Lung (tissue), 12 donors: ENCODE data around the gene PFDN5. TPM values are rescaled to one million over a fixed set of nuclear protein-coding genes. Genes with fewer than 3 reads are reported as not detected.

Experiments used
- ATAC-seq: fragments of 200-7000 bp; cut with Tn5 transposase; one replicate; pipeline ENCODE4 v1.9.1; 2020; ENCODE audit warnings: moderate number of reproducible peaks; ENCODE audit not compliant: insufficient read depth, low FRiP score
- DNase-seq, 3 donors: peaks; one replicate each; pipeline ENCODE4 v3.0.0-alpha.2; 2013 to 2017
- H3K27ac ChIP-seq, 2 donors: one replicate each; pipeline ENCODE4 v1.5.1; 2013; ENCODE audit warnings: mild to moderate bottlenecking in 2 of 2, moderate library complexity in 2 of 2, control low read depth in 1 of 2, inconsistent platforms in 1 of 2, low read depth in 1 of 2, low read length in 1 of 2
- H3K27me3 ChIP-seq, 3 donors: one replicate each; pipeline ENCODE4 v1.5.1; 2013; ENCODE audit warnings: low read length in 2 of 3; ENCODE audit not compliant: control insufficient read depth in 3 of 3, insufficient read depth in 3 of 3
- H3K36me3 ChIP-seq, 4 donors: one replicate each; pipeline ENCODE4 v1.5.1; 2013; ENCODE audit warnings: low read length in 4 of 4, mild to moderate bottlenecking in 1 of 4, moderate library complexity in 1 of 4; ENCODE audit not compliant: control insufficient read depth in 4 of 4, insufficient read depth in 4 of 4
- H3K4me1 ChIP-seq, 5 donors: one replicate each; pipeline ENCODE4 v1.5.1; 2013; ENCODE audit warnings: low read length in 5 of 5, mild to moderate bottlenecking in 2 of 5, moderate library complexity in 1 of 5; ENCODE audit not compliant: control insufficient read depth in 5 of 5, insufficient read depth in 5 of 5
- H3K4me3 ChIP-seq: one replicate; pipeline ENCODE4 v1.5.1; 2013; ENCODE audit warnings: mild to moderate bottlenecking, control low read depth, moderate library complexity
- H3K9ac ChIP-seq, 2 donors: one replicate each; pipeline ENCODE4 v1.5.1; 2013; ENCODE audit warnings: low read length in 2 of 2, control low read depth in 1 of 2; ENCODE audit not compliant: insufficient read depth in 1 of 2
- H3K9me3 ChIP-seq, 4 donors: one replicate each; pipeline ENCODE4 v1.5.1; 2013; ENCODE audit warnings: low read length in 3 of 4, mild to moderate bottlenecking in 1 of 4, moderate library complexity in 1 of 4; ENCODE audit not compliant: control insufficient read depth in 4 of 4, insufficient read depth in 3 of 4
- WGBS, 2 donors: extraction: QIAGEN DNeasy Blood & Tissue Kit; methylation state at CpG; one replicate each; pipeline ENCODE4 v1.1.7; 2013; 5-methylcytosine and 5-hydroxymethylcytosine counted together
- polyA plus RNA-seq, 2 donors: library from polyadenylated mRNA; stranded (reverse); fragments of 200-250 nt; gene quantifications; one replicate each; pipeline ENCODE4 v1.2.1, GENCODE V29; 2013
- total RNA-seq, 2 donors: library from RNA; depleted of rRNA in 1 of 2; stranded (reverse); fragments of >200 nt in 1 of 2; gene quantifications; one replicate each; pipeline ENCODE4 v1.2.1, GENCODE V29; 2014 to 2021
- TF ChIP-seq, protein P1 (sequence below): IDR thresholded peaks from 2 replicates; pipeline ENCODE4 v1.5.1; 2012; ENCODE audit warnings: mild to moderate bottlenecking; ENCODE audit errors: control extremely low read depth, extremely low read depth
- donor health status: control.
- donor health status: control.
- donor health status: Bipolar disorder and iron deficiency.
- donor health status: healthy.
- donor health status: DM: yes; HTN: yes; CAD: no.

Gene PFDN5
- total and polyA plus RNA-seq, 4 donors, result 351 to 1,722 (median 505) TPM

DNA sequence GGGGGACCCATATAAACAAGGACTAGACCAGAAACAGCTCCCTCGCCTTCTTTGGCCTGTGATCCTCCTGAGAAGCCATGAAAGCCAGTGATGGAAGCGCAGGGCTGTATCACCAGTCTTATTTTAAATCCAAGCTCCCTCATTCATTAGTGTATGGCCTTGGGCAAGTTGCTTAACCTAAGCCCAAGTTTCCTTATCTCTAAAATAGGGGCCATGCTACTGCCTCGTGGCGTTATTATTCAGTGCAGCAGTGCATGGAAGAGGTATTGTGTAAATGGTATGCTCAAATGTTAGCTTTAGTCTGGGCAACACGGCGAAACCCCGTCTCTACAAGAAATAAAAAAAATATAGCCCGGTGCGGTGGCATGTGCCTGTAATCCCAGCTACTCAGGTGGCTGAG lies 17.4 kb upstream of the PFDN5 start:
- DNase-seq, result no peak

DNA sequence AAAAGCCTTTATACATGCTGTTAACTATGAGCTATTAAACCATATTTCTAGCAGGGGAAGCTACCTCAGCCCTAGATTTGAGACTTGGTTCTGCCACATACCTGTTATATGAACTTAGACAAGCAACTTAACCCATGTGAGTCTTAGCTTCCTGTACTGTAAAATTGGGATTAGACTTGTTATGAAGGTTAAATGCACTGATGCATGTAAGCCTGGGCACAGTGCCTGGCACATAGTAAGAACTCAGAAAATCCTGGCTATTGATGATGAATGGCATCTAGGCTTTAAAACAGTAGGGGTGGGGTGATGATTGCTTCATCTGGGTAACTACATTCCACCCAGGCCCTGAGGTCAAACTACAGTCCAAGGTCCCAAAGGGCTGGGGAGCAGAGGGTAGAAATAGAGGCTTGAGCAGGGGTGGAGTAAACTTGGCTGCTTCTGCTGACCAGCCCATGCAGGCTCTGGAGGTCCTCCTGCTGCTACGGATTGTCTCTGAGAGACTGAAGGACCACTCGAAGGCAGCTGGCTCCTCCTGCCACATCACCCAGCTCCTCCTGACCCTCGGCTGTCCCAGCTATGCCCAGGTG lies 16.0 kb upstream of the PFDN5 start:
- WGBS, 2 donors, result 89 to 97% methylated on average over 3 of the region's 3 CpGs
- DNase-seq, result no peak
- H3K9ac ChIP-seq, result no peak overlapping the region
- H3K9me3 ChIP-seq, result no peaks in the 10 kb centered on the region
- H3K27me3 ChIP-seq, result no peaks in the 10 kb centered on the region
- TF ChIP-seq, protein P1, sequence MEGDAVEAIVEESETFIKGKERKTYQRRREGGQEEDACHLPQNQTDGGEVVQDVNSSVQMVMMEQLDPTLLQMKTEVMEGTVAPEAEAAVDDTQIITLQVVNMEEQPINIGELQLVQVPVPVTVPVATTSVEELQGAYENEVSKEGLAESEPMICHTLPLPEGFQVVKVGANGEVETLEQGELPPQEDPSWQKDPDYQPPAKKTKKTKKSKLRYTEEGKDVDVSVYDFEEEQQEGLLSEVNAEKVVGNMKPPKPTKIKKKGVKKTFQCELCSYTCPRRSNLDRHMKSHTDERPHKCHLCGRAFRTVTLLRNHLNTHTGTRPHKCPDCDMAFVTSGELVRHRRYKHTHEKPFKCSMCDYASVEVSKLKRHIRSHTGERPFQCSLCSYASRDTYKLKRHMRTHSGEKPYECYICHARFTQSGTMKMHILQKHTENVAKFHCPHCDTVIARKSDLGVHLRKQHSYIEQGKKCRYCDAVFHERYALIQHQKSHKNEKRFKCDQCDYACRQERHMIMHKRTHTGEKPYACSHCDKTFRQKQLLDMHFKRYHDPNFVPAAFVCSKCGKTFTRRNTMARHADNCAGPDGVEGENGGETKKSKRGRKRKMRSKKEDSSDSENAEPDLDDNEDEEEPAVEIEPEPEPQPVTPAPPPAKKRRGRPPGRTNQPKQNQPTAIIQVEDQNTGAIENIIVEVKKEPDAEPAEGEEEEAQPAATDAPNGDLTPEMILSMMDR, result no peak
- H3K4me1 ChIP-seq, result no peaks in the 10 kb centered on the region
- H3K36me3 ChIP-seq, result peaks cover 0 to 17% (median 7%) of the 10 kb centered on the region in 4 donors
- no peak overlapping the region for H3K4me3 ChIP-seq
- ATAC-seq, result no peak
- no peak overlapping the region for H3K27ac ChIP-seq

More for the DNA sequence above, 17.4 kb upstream of the PFDN5 start:
- WGBS, 2 donors, result 95 to 97% methylated on average over 9 of the region's 9 CpGs
- H3K27me3 ChIP-seq, result no peaks in the 10 kb centered on the region
- no peaks in the 10 kb centered on the region for H3K9me3 ChIP-seq
- ATAC-seq, result no peak
- no peak overlapping the region for H3K4me3 ChIP-seq
- H3K36me3 ChIP-seq, result peaks cover 0 to 14% (median 7%) of the 10 kb centered on the region in 4 donors
- no peaks in the 10 kb centered on the region for H3K4me1 ChIP-seq
- TF ChIP-seq, protein P1, result no peak
- no peak overlapping the region for H3K9ac ChIP-seq
- H3K27ac ChIP-seq, result no peak overlapping the region

DNA sequence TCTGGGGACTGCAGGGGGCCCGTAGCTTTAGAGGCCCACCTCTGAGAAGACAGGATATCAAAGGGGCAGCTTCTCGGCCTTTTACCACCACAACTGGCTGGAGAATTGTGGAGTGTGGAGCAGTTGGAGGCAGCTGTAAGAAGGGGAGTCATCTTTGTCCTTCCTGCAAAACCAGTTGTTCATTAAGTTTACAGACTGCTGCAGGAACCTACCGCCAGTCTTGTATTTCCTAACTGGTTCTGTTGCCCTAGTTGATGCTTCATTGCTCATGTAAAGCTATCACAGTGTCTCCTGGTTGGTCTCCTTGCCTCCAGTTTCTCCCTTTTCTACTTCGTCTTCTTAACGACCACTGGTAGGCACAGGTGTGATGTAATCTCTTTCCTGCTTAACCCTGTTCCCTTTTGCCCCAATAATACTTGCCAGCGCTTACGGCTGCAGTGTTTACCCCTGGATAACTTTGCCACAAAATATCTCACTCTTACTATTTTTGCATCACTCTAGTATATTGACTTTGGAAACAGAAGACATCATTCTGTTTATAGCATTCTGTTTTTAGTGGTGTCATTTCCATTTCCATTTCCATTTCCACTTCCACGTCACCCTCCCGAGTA lies 15.3 kb upstream of the PFDN5 start:
- no peaks in the 10 kb centered on the region for H3K27me3 ChIP-seq
- no peak overlapping the region for H3K27ac ChIP-seq
- no peaks in the 10 kb centered on the region for H3K4me1 ChIP-seq
- DNase-seq (no peak), ATAC-seq (no peak)
- TF ChIP-seq, protein P1, result no peak
- no peak overlapping the region for H3K9ac ChIP-seq
- 64 to 80% methylated on average over 9 of the region's 9 CpGs for WGBS, 2 donors
- peaks cover 0 to 12% (median 7%) of the 10 kb centered on the region in 4 donors for H3K36me3 ChIP-seq
- H3K9me3 ChIP-seq, result no peaks in the 10 kb centered on the region
- no peak overlapping the region for H3K4me3 ChIP-seq
